Limb (tissue), 2 donors: Measurements from ENCODE around the gene GRK1.
"Not testable (repeated sequence)": the region's sequence is repeated elsewhere in the genome, so short reads cannot be mapped to it uniquely, and the experiment has no call there.

Experiments used
- DNase-seq, 2 donors: peaks; one replicate each; pipeline ENCODE4 v3.0.0-alpha.2; 2016; ENCODE audit errors: extremely low spot score in 2 of 2

The GRK1 gene

GRCh38 chr13:113665597-113666328, 1.3 kb upstream of the GRK1 start:
- peak in 1 of 2 donors; percentile 42 for DNase-seq

DNA sequence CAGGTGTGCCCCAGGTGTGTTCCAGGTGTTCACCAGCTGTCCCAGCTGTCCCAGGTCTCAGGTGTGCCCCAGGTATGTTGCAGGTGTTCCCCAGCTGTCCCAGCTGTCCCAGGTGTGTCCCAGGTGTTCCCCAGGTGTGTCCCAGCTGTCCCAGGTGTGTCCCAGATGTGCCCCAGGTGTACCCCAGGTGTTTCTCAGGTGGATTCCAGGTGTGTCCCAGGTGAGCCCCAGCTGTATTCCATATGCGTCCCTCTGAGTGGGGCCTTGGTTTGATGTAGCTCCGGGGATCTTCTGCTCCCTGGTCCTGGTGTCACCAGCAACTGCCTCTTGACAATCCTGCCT, 719 bp upstream of the GRK1 start:
- DNase-seq, result no peak

GRCh38 chr13:113667771-113668490, 912 bp downstream of the GRK1 start:
- DNase-seq, result peak in 1 of 2 donors; percentile 23

- no peak for DNase-seq
Measured at GRCh38 chr13:113668491-113668971, 1.5 kb downstream of the GRK1 start.

GRCh38 chr13:113669231-113669754, 2.3 kb downstream of the GRK1 start:
- no peak for DNase-seq

DNA sequence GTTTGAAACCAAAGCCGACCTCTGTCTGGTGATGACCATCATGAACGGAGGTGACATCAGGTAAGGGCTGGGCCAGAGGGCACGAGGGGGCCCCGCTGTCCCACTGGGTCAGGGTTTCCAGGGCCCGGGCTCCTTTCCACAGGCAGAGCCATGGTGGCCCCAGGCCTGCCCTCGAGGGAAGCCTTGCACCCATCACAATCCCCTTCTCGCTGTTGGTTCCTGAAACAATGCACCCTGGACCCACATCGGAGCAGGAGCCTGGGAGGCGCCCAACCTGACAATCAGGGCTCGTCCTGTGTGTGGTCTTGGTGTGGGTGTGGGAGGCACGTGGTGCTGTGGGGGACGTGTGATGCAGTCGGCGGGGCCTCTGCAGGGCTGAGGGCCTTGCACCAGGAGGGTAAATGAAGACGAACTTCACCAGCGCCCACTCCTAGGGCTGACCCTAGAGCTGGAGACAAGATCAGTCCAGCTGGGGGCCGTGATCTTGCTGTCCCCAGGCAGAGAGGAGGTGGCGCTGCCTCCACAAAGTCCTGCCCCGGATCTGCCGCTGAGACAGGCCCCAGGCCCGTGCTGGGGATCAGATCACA, 2.8 kb downstream of the GRK1 start:
- no peak for DNase-seq

- no peak for DNase-seq
Measured at GRCh38 chr13:113670541-113670940, 3.5 kb downstream of the GRK1 start.

DNA sequence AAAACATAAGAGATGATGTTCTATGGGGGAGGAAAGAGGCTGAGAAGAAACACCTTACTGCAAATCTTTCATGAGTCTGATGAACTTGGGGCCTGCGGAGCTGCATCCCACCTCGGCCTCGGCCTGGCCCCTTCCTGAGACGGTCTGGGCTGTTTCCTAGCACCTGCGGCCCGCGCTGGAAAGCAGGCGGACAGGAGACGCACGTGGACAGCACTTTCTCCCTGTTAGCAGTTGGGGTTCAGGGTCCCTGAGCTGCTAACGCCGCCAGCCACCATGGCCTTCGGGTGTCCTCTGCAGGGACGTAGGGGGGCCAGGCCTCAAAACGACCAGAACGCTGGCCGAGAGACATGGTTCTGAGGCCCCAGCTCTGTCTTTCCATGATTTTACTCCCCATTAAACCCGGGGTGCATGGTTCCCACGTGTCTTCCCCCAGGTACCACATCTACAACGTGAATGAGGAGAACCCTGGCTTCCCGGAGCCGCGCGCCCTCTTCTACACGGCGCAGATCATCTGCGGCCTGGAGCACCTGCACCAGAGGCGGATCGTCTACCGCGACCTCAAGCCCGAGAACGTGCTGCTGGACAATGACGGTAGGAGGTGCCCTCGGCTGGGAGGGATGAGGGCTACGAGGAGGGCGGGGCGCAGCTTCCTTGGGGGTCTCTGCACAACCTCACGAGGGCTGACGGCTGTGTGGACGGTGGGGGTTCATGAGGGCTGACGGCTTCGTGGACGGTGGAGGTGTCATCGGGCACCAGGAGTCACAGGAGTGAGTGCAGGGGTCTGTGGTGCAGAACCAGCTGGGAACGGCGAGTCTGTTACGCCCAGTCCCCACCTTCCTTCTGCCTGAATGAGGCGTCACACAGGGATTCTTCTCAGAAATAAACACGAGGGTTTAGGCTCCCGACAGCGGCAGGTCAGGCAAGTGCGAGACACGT, 4.3 kb downstream of the GRK1 start:
- DNase-seq, result no peak

- DNase-seq, result no peak
Measured at GRCh38 chr13:113672002-113672651, 5.1 kb downstream of the GRK1 start.

DNA sequence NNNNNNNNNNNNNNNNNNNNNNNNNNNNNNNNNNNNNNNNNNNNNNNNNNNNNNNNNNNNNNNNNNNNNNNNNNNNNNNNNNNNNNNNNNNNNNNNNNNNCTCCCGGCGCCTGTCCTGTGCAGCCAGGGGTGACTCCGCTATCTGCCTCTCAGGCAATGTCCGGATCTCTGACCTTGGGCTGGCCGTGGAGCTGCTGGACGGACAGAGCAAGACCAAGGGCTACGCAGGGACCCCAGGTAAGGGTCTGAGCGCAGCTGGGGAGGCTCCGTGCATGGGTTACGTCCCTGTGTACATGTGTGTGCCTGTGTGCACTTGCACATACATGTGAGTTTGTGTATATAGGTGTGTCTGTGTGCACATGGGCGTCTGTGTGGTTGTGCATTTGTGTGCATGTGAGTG, 55.9 kb downstream of the GRK1 start:
- no peak for DNase-seq

DNA sequence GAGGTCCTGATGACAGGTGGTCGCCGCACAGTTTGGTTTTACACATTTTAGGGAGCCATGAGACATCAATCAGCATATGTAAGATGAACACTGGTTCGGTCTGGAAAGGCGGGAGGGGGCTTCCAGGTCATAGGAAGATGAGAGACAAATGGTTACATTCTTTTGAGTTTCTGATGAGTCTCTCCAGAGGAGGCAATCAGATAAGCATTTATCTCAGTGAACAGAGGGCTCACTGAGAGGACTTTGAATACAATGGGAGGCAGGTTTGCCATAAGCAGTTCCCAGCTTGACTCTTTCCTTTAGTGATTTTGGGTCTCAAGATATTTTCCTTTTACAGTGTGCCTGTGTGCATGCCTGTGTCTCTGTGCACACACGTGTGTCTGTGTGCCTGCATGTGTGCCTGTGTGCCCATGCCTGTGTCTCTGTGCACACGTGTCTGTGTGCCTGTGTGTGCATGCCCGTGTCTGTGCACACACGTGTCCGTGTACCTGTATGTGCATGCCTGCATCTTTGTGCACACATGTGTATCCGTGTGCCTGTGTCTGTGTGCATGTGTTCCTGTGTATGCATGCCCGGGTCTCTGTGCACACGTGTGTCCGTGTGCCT, 56.5 kb downstream of the GRK1 start:
- DNase-seq, result no peak

GRCh38 chr13:113724016-113724758, 57.2 kb downstream of the GRK1 start:
- DNase-seq, result no peak

- peak; percentile 60 to 86 for DNase-seq
Measured at GRCh38 chr13:113724780-113725315, 57.8 kb downstream of the GRK1 start.

- DNase-seq, result not testable (repeated sequence)
Measured at GRCh38 chr13:113725329-113726105, 58.5 kb downstream of the GRK1 start.

DNA sequence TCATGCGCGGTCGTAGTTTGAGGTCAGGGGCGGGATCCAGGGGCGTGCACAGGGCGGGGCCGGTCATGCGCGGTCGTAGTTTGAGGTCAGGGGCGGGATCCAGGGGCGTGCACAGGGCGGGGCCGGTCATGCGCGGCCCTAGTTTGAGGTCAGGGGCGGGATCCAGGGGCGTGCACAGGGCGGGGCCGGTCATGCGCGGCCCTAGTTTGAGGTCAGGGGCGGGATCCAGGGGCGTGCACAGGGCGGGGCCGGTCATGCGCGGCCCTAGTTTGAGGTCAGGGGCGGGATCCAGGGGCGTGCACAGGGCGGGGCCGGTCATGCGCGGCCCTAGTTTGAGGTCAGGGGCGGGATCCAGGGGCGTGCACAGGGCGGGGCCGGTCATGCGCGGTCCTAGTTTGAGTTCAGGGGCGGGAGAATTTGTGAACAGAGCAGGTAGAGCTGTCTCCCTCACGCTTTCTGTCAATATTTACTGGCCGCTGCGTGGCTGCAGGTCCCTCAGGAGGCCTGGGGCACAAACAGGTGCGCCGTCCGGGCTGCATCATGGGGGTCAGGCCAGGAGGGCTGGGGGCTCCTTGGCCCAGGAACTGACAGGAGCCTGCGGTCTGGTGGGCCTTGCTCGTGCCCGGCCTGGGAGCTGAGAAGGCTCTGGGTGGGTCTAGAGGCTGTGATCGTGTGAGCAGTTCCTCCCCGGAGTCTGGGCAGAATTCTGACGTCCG, 59.2 kb downstream of the GRK1 start:
- DNase-seq, result peak in 1 of 2 donors; percentile 58

DNA sequence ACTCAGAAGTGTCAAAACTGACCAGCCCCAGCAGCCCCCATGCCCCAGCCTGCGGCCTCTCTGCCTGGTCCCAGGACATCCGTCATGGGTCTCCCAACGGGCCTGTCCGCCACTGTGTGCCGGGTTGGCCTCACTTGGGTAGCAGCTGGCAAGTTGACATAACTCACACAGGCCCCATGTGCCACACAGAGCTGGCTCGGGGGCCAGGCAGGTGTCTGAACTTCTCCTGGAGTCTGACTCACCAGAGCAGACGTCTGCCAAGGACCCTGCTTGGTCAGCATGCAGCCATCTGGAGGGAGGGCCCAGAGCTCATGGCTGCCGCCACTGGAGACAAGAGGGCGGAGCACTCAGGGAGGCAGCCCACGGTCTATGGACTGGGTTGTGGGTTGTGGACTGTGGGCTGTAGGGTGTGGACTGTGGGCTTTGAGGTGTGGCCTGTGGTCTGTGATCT, 60.0 kb downstream of the GRK1 start:
- no peak for DNase-seq

DNA sequence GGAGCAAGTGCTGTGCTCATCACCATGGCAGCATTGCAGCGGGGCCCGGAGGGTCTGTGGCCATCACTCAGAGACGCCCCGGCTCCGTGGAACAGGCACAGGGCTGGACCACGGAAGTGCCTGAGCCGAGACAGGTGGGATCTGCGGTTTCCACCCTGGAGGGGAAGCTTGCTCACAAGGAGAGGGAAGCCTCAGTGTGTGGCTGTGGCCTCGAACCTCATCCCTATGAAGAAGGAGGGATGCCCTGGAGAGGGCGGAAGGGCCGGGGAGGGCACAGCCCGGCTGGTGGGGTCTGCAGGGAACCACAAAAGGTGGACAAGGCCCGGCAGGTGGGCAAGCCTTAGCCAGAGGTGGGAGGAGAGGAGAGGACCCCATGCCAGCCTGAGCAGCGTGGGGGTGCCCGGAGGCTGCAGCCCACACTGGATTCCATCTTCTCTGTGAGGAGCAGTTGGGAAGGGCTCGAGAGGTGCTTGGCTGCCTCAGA, 61.6 kb downstream of the GRK1 start:
- DNase-seq, result no peak
